GM12878 (cell line): ENCODE measurements around the gene APOA4. TPM values are rescaled to one million over a fixed set of nuclear protein-coding genes. Genes with fewer than 3 reads are reported as not detected.

Experiments
- CHD4 ChIP-seq: fragments of 200-600 bp; sonication (generic); IDR thresholded peaks from 2 replicates; pipeline ENCODE4 v1.6.1; 2016; ENCODE audit warnings: mild to moderate bottlenecking
- ESRRA ChIP-seq: IDR thresholded peaks from 2 replicates; pipeline ENCODE4 v1.6.1; 2012; ENCODE audit warnings: mild to moderate bottlenecking, low read length, improper control_type of control experiment
- ETV6 ChIP-seq, 2 experiments: fragments of 450-650 bp in 1 of 2; IDR thresholded peaks in 1 of 2; conservative IDR thresholded peaks in 1 of 2; 2 replicates each; pipeline ENCODE4 v1.6.1; 2014; ENCODE audit warnings: antibody characterized with exemption in 1 of 2, borderline replicate concordance in 1 of 2, low read depth in 1 of 2, mild to moderate bottlenecking in 1 of 2, moderate library complexity in 1 of 2
- HSF1 ChIP-seq: fragments of 150-350 bp; IDR thresholded peaks from 2 replicates; pipeline ENCODE4 v1.6.1; 2014; ENCODE audit warnings: mild to moderate bottlenecking, low read depth, low read length
- MEF2B ChIP-seq: fragments of 450-650 bp; IDR thresholded peaks from 2 replicates; pipeline ENCODE4 v1.6.1; 2018; ENCODE audit warnings: mild to moderate bottlenecking, moderate library complexity; ENCODE audit not compliant: partially characterized antibody, poor library complexity, severe bottlenecking
- MYB ChIP-seq: fragments of 150-350 bp; IDR thresholded peaks from 2 replicates; pipeline ENCODE4 v1.6.1; 2014; ENCODE audit warnings: mild to moderate bottlenecking, low read depth, low read length, borderline replicate concordance
- NR2C2 ChIP-seq: IDR thresholded peaks from 2 replicates; pipeline ENCODE4 v1.6.1; 2011; ENCODE audit warnings: borderline replicate concordance, low read depth; ENCODE audit not compliant: control insufficient read depth, insufficient read length
- PBX3 ChIP-seq: IDR thresholded peaks from 2 replicates; pipeline ENCODE4 v1.6.1; 2011; ENCODE audit warnings: mild to moderate bottlenecking, low read depth, low read length, moderate library complexity; ENCODE audit not compliant: insufficient replicate concordance
- POLR2AphosphoS5 ChIP-seq: IDR thresholded peaks from 2 replicates; pipeline ENCODE4 v1.6.1; 2011; ENCODE audit warnings: mild to moderate bottlenecking, low read length, inconsistent platforms
- RFX5 ChIP-seq: IDR thresholded peaks from 2 replicates; pipeline ENCODE4 v1.6.1; 2011; ENCODE audit warnings: low read depth, low read length, improper control_type of control experiment
- SREBF2 ChIP-seq: IDR thresholded peaks from 2 replicates; pipeline ENCODE4 v1.6.1; 2012; ENCODE audit warnings: mild to moderate bottlenecking, low read length
- TARDBP ChIP-seq: IDR thresholded peaks from 2 replicates; pipeline ENCODE4 v1.6.1; 2016; ENCODE audit warnings: borderline replicate concordance
- TCF7 ChIP-seq: IDR thresholded peaks from 2 replicates; pipeline ENCODE4 v1.6.1; 2014; ENCODE audit warnings: antibody characterized with exemption, borderline replicate concordance
- ZBTB40 ChIP-seq: fragments of 450-650 bp; IDR thresholded peaks from 2 replicates; pipeline ENCODE4 v1.6.1; 2016; ENCODE audit warnings: mild to moderate bottlenecking, moderate library complexity, borderline replicate concordance
- polyA plus RNA-seq, 11 experiments: library from polyadenylated mRNA; depleted of rRNA in 4 of 11; unstranded in 6 of 11; stranded (reverse) in 5 of 11; fragments of >200 nt; fragmentation: Nextera tagmentation in 4 of 11; fragmentation: Illumina TruSeq in 1 of 11; extraction: Ambion mirVana in 4 of 11; extraction: Trizol in 1 of 11; gene quantifications; 1 replicate in 1 of 11; 2 replicates in 10 of 11; pipeline versions ENCODE4 v1.2.1 to v1.2.3, GENCODE V29; 2011 to 2016; ENCODE audit warnings: inconsistent platforms in 2 of 11, missing spikeins in 2 of 11, low read depth in 1 of 11
- total RNA-seq, 4 experiments: library from RNA; depleted of rRNA in 3 of 4; stranded (reverse); fragments of >200 nt in 3 of 4; fragmentation: Illumina TruSeq in 1 of 4; extraction: Trizol in 1 of 4; gene quantifications; 2 replicates each; pipeline versions ENCODE4 v1.2.1 to v1.2.3, GENCODE V29; 2013 to 2021
- TF ChIP-seq, protein P1 (sequence below): fragments of 450-650 bp; IDR thresholded peaks from 2 replicates; pipeline ENCODE4 v1.6.1; 2017; ENCODE audit warnings: antibody characterized with exemption, mild to moderate bottlenecking, moderate library complexity
- TF ChIP-seq, protein P2 (sequence below): fragments of 450-650 bp; IDR thresholded peaks from 2 replicates; pipeline ENCODE4 v1.6.1; 2017; ENCODE audit warnings: mild to moderate bottlenecking, low read depth, inconsistent platforms; ENCODE audit not compliant: poor library complexity, severe bottlenecking

Gene APOA4
- total and polyA plus RNA-seq, 10 of the 15 experiments (the other 5 are each of a cell fraction or from before 2014, with no cell fraction given) = not detected

GRCh38 chr11:116772443-116773202 is 50.5 kb downstream of the APOA4 start, which contains the start of gene BUD13 (continued):
- TF ChIP-seq, protein P1, sequence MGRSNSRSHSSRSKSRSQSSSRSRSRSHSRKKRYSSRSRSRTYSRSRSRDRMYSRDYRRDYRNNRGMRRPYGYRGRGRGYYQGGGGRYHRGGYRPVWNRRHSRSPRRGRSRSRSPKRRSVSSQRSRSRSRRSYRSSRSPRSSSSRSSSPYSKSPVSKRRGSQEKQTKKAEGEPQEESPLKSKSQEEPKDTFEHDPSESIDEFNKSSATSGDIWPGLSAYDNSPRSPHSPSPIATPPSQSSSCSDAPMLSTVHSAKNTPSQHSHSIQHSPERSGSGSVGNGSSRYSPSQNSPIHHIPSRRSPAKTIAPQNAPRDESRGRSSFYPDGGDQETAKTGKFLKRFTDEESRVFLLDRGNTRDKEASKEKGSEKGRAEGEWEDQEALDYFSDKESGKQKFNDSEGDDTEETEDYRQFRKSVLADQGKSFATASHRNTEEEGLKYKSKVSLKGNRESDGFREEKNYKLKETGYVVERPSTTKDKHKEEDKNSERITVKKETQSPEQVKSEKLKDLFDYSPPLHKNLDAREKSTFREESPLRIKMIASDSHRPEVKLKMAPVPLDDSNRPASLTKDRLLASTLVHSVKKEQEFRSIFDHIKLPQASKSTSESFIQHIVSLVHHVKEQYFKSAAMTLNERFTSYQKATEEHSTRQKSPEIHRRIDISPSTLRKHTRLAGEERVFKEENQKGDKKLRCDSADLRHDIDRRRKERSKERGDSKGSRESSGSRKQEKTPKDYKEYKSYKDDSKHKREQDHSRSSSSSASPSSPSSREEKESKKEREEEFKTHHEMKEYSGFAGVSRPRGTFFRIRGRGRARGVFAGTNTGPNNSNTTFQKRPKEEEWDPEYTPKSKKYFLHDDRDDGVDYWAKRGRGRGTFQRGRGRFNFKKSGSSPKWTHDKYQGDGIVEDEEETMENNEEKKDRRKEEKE = no peak
- TF ChIP-seq POLR2AphosphoS5 = peak; percentile 86; the same call in 1 of the 2 replicates
- TF ChIP-seq ETV6 (conservative IDR thresholded peaks at IDR 0.05 in 1 of 2, IDR thresholded peaks at IDR 0.05 in 1 of 2; ENCODE audit: borderline replicate concordance in 1 of 2, low read depth in 1 of 2) = no peak
- TF ChIP-seq SREBF2 = 0 out of 2 replicates have a peak, but pooled peaks have one; percentile 4
- TF ChIP-seq, protein P2, sequence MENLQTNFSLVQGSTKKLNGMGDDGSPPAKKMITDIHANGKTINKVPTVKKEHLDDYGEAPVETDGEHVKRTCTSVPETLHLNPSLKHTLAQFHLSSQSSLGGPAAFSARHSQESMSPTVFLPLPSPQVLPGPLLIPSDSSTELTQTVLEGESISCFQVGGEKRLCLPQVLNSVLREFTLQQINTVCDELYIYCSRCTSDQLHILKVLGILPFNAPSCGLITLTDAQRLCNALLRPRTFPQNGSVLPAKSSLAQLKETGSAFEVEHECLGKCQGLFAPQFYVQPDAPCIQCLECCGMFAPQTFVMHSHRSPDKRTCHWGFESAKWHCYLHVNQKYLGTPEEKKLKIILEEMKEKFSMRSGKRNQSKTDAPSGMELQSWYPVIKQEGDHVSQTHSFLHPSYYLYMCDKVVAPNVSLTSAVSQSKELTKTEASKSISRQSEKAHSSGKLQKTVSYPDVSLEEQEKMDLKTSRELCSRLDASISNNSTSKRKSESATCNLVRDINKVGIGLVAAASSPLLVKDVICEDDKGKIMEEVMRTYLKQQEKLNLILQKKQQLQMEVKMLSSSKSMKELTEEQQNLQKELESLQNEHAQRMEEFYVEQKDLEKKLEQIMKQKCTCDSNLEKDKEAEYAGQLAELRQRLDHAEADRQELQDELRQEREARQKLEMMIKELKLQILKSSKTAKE = no peak
- TF ChIP-seq PBX3 = no peak
- TF ChIP-seq TCF7 = no peak
- no peak for TF ChIP-seq HSF1
- no peak for TF ChIP-seq CHD4
- TF ChIP-seq RFX5 = peak; percentile 11; the same call in 1 of the 2 replicates
- TF ChIP-seq ESRRA = no peak
- 0 out of 2 replicates have a peak, but pooled peaks have one; percentile 27 for TF ChIP-seq MYB
- TF ChIP-seq NR2C2 = no peak
- TF ChIP-seq TARDBP = peak; percentile 72; the same call in 1 of the 2 replicates
- TF ChIP-seq ZBTB40 = peak; percentile 36; the same call in 1 of the 2 replicates
- no peak for TF ChIP-seq MEF2B
